Epithelial cell of proximal tubule (primary cell): ENCODE data around the gene DRAXIN. TPM values are rescaled to one million over a fixed set of nuclear protein-coding genes. Genes with fewer than 3 reads are reported as not detected.

Source experiments
- DNase-seq: peaks from one replicate; pipeline ENCODE4 v3.0.0-alpha.2; 2011; ENCODE audit warnings: low read depth
- H3K4me3 ChIP-seq: 2 replicates; pipeline ENCODE4 v1.5.1; 2011; ENCODE audit warnings: low read depth, mild to moderate bottlenecking, low read length
- CTCF ChIP-seq: conservative IDR thresholded peaks from 2 replicates; pipeline ENCODE4 v1.5.1; 2012; ENCODE audit warnings: low read depth, mild to moderate bottlenecking, low read length
- total RNA-seq: library from RNA; depleted of rRNA; stranded (reverse); fragments of >200 nt; gene quantifications from 2 replicates; pipeline ENCODE4 v1.2.3, GENCODE V29; 2015

DRAXIN gene
- total RNA-seq, 1 donor from 2014 or later = 0.12 TPM

- H3K4me3 ChIP-seq = no peak overlapping the region
- DNase-seq = no peak
- peak; percentile 70 for TF ChIP-seq CTCF
Observed at GRCh38 chr1:11749203-11749689, 57.7 kb downstream of the DRAXIN start.

- H3K4me3 ChIP-seq = no peak overlapping the region
- DNase-seq = no peak
- no peak for TF ChIP-seq CTCF
Observed at GRCh38 chr1:11749996-11750395, 58.5 kb downstream of the DRAXIN start.

- TF ChIP-seq CTCF = no peak
- H3K4me3 ChIP-seq = no peak overlapping the region
- DNase-seq = no peak
Observed at GRCh38 chr1:11751087-11751486, 59.6 kb downstream of the DRAXIN start.

GRCh38 chr1:11752359-11753088 lies 61.0 kb downstream of the DRAXIN start:
- no peak overlapping the region for H3K4me3 ChIP-seq
- no peak for TF ChIP-seq CTCF
- no peak for DNase-seq

GRCh38 chr1:11753555-11754208 lies 62.2 kb downstream of the DRAXIN start:
- DNase-seq = no peak
- TF ChIP-seq CTCF = no peak
- no peak overlapping the region for H3K4me3 ChIP-seq

GRCh38 chr1:11757047-11757446 lies 65.5 kb downstream of the DRAXIN start:
- no peak for DNase-seq
- H3K4me3 ChIP-seq = no peak overlapping the region
- no peak for TF ChIP-seq CTCF
